IPS-NIHi11 (cell line): Measurements from ENCODE around the gene CLDN1.
"Not testable (repeated sequence)": the region's sequence is repeated elsewhere in the genome, so short reads cannot be mapped to it uniquely, and the experiment has no call there.

Experiments used
- DNase-seq: peaks from one replicate; pipeline ENCODE4 v3.0.0; 2012; ENCODE audit warnings: mixed read lengths, low spot score

The CLDN1 gene

GRCh38 chr3:190291994-190292584 is 30.2 kb downstream of the CLDN1 start:
- no peak for DNase-seq

- DNase-seq, result no peak
Observed at GRCh38 chr3:190289989-190290388, 32.3 kb downstream of the CLDN1 start.

- no peak for DNase-seq
Observed at GRCh38 chr3:190288836-190289235, 33.4 kb downstream of the CLDN1 start.

GRCh38 chr3:190286014-190286413 is 36.2 kb downstream of the CLDN1 start:
- no peak for DNase-seq

- DNase-seq, result no peak
Observed at GRCh38 chr3:190281308-190282051, 40.8 kb downstream of the CLDN1 start.

- peak; percentile 48 for DNase-seq
Observed at GRCh38 chr3:190279690-190280089, 42.6 kb downstream of the CLDN1 start.

GRCh38 chr3:190272747-190273146 is 49.5 kb downstream of the CLDN1 start:
- DNase-seq, result no peak

GRCh38 chr3:190269101-190269500 is 53.1 kb downstream of the CLDN1 start:
- no peak for DNase-seq

GRCh38 chr3:190267464-190267863 is 54.8 kb downstream of the CLDN1 start:
- DNase-seq, result not testable (repeated sequence)

GRCh38 chr3:190266913-190267290 is 55.3 kb downstream of the CLDN1 start:
- DNase-seq, result no peak

- DNase-seq, result no peak
Observed at GRCh38 chr3:190266265-190266912, 55.9 kb downstream of the CLDN1 start.

GRCh38 chr3:190265796-190266195 is 56.5 kb downstream of the CLDN1 start:
- DNase-seq, result no peak

- DNase-seq, result no peak
Observed at GRCh38 chr3:190265126-190265525, 57.1 kb downstream of the CLDN1 start.

GRCh38 chr3:190261740-190262139 is 60.5 kb downstream of the CLDN1 start:
- DNase-seq, result no peak

GRCh38 chr3:190261015-190261414 is 61.2 kb downstream of the CLDN1 start:
- no peak for DNase-seq

GRCh38 chr3:190260301-190260700 is 61.9 kb downstream of the CLDN1 start:
- DNase-seq, result no peak

GRCh38 chr3:190258634-190259033 is 63.6 kb downstream of the CLDN1 start:
- peak; percentile 31 for DNase-seq
